Calu3 (cell line): ENCODE measurements around the gene SRCAP. TPM values are rescaled to one million over a fixed set of nuclear protein-coding genes. Genes with fewer than 3 reads are reported as not detected.
"Not testable (repeated sequence)": the region's sequence is repeated elsewhere in the genome, so short reads cannot be mapped to it uniquely, and the experiment has no call there.

ENCODE experiments used
- BruUV-seq: library from RNA; stranded (reverse); fragments of 400-500 nt; replicated peaks from 2 replicates; lab custom pipeline; 2021; lab: Mats Ljungman, UMichigan
- CTCF ChIA-PET: fragments of 300-600 bp; sonication (Branson Sonifier 250); formaldehyde crosslinking; loops from one replicate; lab custom pipeline; 2022; ENCODE audit warnings: antibody characterized with exemption; lab: Charles Lee
- DNase-seq: peaks from one replicate; pipeline ENCODE4 v3.0.0; 2022
- H3K27ac Mint-ChIP-seq: one replicate; pipeline ENCODE4 v1.8.0; 2022; ENCODE audit warnings: mixed read lengths; ENCODE audit not compliant: unreplicated experiment
- H3K27me3 Mint-ChIP-seq: one replicate; pipeline ENCODE4 v1.8.0; 2022; ENCODE audit warnings: mixed read lengths; ENCODE audit not compliant: unreplicated experiment
- H3K36me3 Mint-ChIP-seq: one replicate; pipeline ENCODE4 v1.8.0; 2022; ENCODE audit warnings: mild to moderate bottlenecking, moderate library complexity, mixed read lengths; ENCODE audit not compliant: insufficient read depth, unreplicated experiment
- H3K4me1 Mint-ChIP-seq: one replicate; pipeline ENCODE4 v1.8.0; 2022; ENCODE audit warnings: mild to moderate bottlenecking, low read depth, mixed read lengths; ENCODE audit not compliant: unreplicated experiment
- H3K4me3 Mint-ChIP-seq: one replicate; pipeline ENCODE4 v1.8.0; 2022; ENCODE audit warnings: mild to moderate bottlenecking, low read depth, moderate library complexity, mixed read lengths; ENCODE audit not compliant: unreplicated experiment
- H3K9me3 Mint-ChIP-seq: one replicate; pipeline ENCODE4 v1.8.0; 2022; ENCODE audit warnings: low read depth, mixed read lengths; ENCODE audit not compliant: unreplicated experiment
- intact Hi-C: fragments of 100-400 bp; cut with micrococcal nuclease; formaldehyde crosslinking; loops from one replicate; pipeline ENCODE4 v1.10.0; 2022; ENCODE audit not compliant: unreplicated experiment
- total RNA-seq: library from RNA; stranded (reverse); gene quantifications from 2 replicates; pipeline ENCODE4 v1.2.3, GENCODE V29; 2022
- TF ChIP-seq, protein P1 (sequence below): fragments of 200-600 bp; IDR thresholded peaks from one replicate; pipeline ENCODE4 v1.8.0; 2022; ENCODE audit warnings: antibody characterized with exemption; ENCODE audit not compliant: unreplicated experiment

The SRCAP gene
- total RNA-seq, 1 experiment from 2014 or later = 84.6 TPM

DNA sequence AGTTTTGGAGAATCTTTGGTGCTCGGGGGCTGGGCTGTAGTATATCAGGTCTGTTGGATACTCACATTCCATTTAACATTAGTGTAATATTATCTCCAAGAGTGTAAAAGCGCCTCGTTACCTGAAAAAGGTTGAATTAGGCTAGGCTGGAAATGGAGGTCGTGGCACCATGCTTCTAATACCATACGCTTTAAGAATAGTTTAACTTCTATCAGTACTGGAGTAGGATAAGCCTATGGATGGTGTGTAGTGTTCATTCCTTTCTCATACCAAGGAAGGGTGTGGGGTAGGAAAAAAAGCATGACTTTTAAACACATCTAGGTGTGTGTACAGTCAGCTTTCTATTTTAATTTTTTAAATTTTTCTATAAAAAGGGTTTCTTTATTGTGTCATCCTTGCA is 2.0 kb downstream of the SRCAP start:
- TF ChIP-seq, protein P1, sequence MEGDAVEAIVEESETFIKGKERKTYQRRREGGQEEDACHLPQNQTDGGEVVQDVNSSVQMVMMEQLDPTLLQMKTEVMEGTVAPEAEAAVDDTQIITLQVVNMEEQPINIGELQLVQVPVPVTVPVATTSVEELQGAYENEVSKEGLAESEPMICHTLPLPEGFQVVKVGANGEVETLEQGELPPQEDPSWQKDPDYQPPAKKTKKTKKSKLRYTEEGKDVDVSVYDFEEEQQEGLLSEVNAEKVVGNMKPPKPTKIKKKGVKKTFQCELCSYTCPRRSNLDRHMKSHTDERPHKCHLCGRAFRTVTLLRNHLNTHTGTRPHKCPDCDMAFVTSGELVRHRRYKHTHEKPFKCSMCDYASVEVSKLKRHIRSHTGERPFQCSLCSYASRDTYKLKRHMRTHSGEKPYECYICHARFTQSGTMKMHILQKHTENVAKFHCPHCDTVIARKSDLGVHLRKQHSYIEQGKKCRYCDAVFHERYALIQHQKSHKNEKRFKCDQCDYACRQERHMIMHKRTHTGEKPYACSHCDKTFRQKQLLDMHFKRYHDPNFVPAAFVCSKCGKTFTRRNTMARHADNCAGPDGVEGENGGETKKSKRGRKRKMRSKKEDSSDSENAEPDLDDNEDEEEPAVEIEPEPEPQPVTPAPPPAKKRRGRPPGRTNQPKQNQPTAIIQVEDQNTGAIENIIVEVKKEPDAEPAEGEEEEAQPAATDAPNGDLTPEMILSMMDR = no peak
- peak overlapping the region; percentile 96 for H3K4me3 Mint-ChIP-seq
- DNase-seq = no peak
- no peaks in the 10 kb centered on the region for H3K27me3 Mint-ChIP-seq
- peaks cover 25% of the 10 kb centered on the region for H3K4me1 Mint-ChIP-seq
- CTCF ChIA-PET = no interaction called here
- intact Hi-C loops = no loop called here
- no peak overlapping the region for H3K27ac Mint-ChIP-seq
- no TSS peak for BruUV-seq
- peaks cover 86% of the 10 kb centered on the region for H3K36me3 Mint-ChIP-seq
- H3K9me3 Mint-ChIP-seq = no peaks in the 10 kb centered on the region

DNA sequence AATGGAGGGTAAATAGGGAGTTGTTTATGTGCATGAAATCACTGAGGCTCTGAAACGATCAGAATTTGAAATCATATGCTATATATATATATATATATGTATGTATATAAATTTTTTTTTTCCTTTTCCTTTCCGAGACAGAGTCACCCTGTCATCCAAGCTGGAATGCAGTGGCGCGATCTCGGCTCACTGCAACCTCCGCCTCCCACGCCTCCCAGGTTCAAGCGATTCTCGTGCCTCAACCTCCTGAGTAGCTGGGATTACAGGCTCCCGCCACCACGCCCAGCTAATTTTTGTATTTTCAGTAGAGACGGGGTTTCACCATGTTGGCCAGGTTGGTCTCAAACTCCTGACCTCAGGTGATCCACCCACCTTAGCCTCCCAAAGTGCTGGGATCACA is 4.1 kb downstream of the SRCAP start:
- H3K27ac Mint-ChIP-seq, BruUV-seq, H3K9me3 Mint-ChIP-seq, intact Hi-C loops, H3K4me3 Mint-ChIP-seq, H3K27me3 Mint-ChIP-seq, CTCF ChIA-PET, DNase-seq: not testable (repeated sequence)
- Mint-ChIP-seq H3K4me1 (peaks cover 16% of the 10 kb centered on the region), H3K36me3 (peaks cover 95% of the 10 kb centered on the region)

DNA sequence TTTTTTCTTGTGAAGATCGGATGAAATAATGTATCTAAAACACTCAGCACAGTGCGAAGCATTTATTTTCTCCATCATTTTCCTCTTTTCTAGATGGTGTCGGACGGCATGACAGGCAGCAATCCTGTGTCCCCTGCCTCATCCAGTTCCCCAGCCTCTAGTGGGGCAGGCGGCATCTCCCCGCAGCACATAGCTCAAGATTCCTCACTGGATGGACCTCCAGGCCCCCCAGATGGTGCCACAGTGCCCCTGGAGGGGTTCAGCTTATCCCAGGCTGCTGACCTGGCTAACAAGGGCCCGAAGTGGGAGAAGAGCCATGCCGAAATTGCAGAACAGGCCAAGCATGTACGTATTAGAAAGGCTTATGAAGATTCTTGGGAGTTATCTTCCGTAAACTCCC is 5.0 kb downstream of the SRCAP start:
- intact Hi-C loops = no loop called here
- no peak for DNase-seq
- no peaks in the 10 kb centered on the region for H3K9me3 Mint-ChIP-seq
- H3K4me3 Mint-ChIP-seq = no peak overlapping the region
- H3K27me3 Mint-ChIP-seq = no peaks in the 10 kb centered on the region
- peaks cover 91% of the 10 kb centered on the region for H3K36me3 Mint-ChIP-seq
- H3K4me1 Mint-ChIP-seq = peaks cover 16% of the 10 kb centered on the region
- TF ChIP-seq, protein P1 = no peak
- CTCF ChIA-PET = no interaction called here
- no peak overlapping the region for H3K27ac Mint-ChIP-seq
- BruUV-seq = no TSS peak

DNA sequence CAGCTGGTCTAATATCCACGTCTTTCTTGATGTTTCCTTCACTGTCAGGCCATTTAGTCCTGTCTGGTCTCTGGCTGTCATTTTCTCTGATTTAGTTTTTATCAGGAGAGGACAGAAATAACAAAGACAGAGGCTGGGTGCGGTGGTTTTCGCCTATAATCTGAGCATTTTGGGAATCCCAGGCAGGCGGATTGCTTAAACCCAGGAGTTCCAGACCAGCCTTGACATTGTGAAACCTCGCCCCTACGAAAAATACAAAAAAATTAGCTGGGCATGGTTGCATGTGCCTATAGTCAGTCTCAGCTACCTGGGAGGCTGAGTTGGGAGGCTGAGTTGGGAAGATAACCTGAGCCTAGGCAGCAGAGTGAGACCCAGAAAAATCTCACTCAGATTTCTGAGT is 7.1 kb downstream of the SRCAP start:
- DNase-seq = no peak
- Mint-ChIP-seq H3K4me3 (no peak overlapping the region), H3K27ac (no peak overlapping the region), H3K36me3 (peaks cover 89% of the 10 kb centered on the region), H3K4me1 (no peaks in the 10 kb centered on the region), H3K9me3 (no peaks in the 10 kb centered on the region), H3K27me3 (no peaks in the 10 kb centered on the region)
- no TSS peak for BruUV-seq
- TF ChIP-seq, protein P1 = no peak
- intact Hi-C loops = no loop called here
- CTCF ChIA-PET = no interaction called here

DNA sequence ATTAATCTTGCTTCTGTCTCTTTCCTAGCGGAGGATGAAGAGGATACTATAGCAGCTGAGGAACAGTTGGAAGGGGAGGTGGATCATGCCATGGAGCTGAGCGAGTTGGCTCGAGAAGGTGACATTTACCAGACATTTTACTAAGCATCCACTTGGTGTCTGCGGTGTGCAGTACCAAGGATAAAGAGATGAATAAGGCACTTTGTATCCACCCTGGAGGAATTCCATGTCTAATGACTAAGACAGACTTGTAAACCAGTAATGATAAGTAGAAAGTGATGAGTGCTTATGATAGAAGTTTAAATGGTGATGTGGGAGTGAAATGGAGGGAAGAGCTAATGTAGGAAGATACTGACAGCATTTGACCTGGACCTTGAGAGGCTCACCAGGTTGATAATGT is 12.0 kb downstream of the SRCAP start:
- Mint-ChIP-seq H3K4me3 (no peak overlapping the region), H3K9me3 (no peaks in the 10 kb centered on the region), H3K27ac (no peak overlapping the region), H3K36me3 (peaks cover 91% of the 10 kb centered on the region), H3K4me1 (peaks cover 8% of the 10 kb centered on the region), H3K27me3 (no peaks in the 10 kb centered on the region)
- no peak for DNase-seq
- BruUV-seq = no TSS peak
- CTCF ChIA-PET = no interaction called here
- intact Hi-C loops = no loop called here
- TF ChIP-seq, protein P1 = no peak
